Activated CD8-positive, alpha-beta T cell treated with anti-CD3 and anti-CD28 coated beads, Interleukin-2, amount 10 ng/mL, durations not matched to agents 7 days and 5 days (primary cell): ENCODE results near the gene STRN4. TPM values are rescaled to one million over a fixed set of nuclear protein-coding genes. Genes with fewer than 3 reads are reported as not detected.

Experiments
- ATAC-seq: fragments of 150-1000 bp; cut with Tn5 transposase; one replicate; pipeline ENCODE4 v1.10.0; 2021; ENCODE audit warnings: moderate library complexity
- CTCF ChIA-PET: fragments of 350-600 bp; sonication (Branson Sonifier 250); formaldehyde crosslinking; loops from one replicate; lab custom pipeline; 2021; ENCODE audit warnings: antibody characterized with exemption; lab: Charles Lee
- POLR2A ChIA-PET: fragments of 350-600 bp; sonication (Branson Sonifier 250); formaldehyde crosslinking; loops from one replicate; lab custom pipeline; 2021; ENCODE audit warnings: antibody characterized with exemption; lab: Charles Lee
- DNase-seq: peaks from one replicate; pipeline ENCODE4 v3.0.0-alpha.2; 2020
- H3K27ac Mint-ChIP-seq: one replicate; pipeline ENCODE4 v1.8.0; 2021; ENCODE audit warnings: mild to moderate bottlenecking, mixed read lengths
- H3K27me3 Mint-ChIP-seq: one replicate; pipeline ENCODE4 v1.8.0; 2021; ENCODE audit warnings: low read depth, mixed read lengths
- H3K36me3 Mint-ChIP-seq: one replicate; pipeline ENCODE4 v1.8.0; 2021; ENCODE audit warnings: low read depth, mixed read lengths
- H3K4me1 Mint-ChIP-seq: one replicate; pipeline ENCODE4 v1.8.0; 2021; ENCODE audit warnings: low read depth, mixed read lengths
- H3K4me3 Mint-ChIP-seq: one replicate; pipeline ENCODE4 v1.8.0; 2021; ENCODE audit warnings: mild to moderate bottlenecking, mixed read lengths
- H3K9me3 Mint-ChIP-seq: one replicate; pipeline ENCODE4 v1.8.0; 2022; ENCODE audit warnings: mixed read lengths; ENCODE audit not compliant: insufficient read depth
- microRNA-seq: library from miRNA; unstranded; fragments of <30 nt; microRNA quantifications from one replicate; pipeline ENCODE4 v1.2.0, GENCODE V29; 2022
- total RNA-seq, 2 experiments: library from RNA; stranded (reverse); gene quantifications; one replicate each; pipeline ENCODE4 v1.2.3, GENCODE V29; 2021

The STRN4 gene
- total RNA-seq, 2 experiments from 2014 or later = 79.6 to 90.2 TPM

GRCh38 chr19:46689358-46689757, 56.9 kb downstream of the STRN4 start:
- Mint-ChIP-seq H3K27me3 (no peaks in the 10 kb centered on the region), H3K4me3 (no peak overlapping the region), H3K27ac (no peak overlapping the region), H3K9me3 (no peaks in the 10 kb centered on the region), H3K4me1 (peaks cover 4% of the 10 kb centered on the region), H3K36me3 (peaks cover 70% of the 10 kb centered on the region)
- ATAC-seq (no peak), DNase-seq (no peak)
- CTCF ChIA-PET = no interaction called here
- POLR2A ChIA-PET = interaction anchor here (1.1 to 1.8 kb wide), 2 partner anchors 17 to 24 kb away, joined by 5 to 6 read pairs; no protein-coding TSS in a partner anchor

GRCh38 chr19:46687438-46688145, 58.7 kb downstream of the STRN4 start:
- Mint-ChIP-seq H3K9me3 (no peaks in the 10 kb centered on the region), H3K4me3 (no peak overlapping the region), H3K27me3 (no peaks in the 10 kb centered on the region), H3K27ac (no peak overlapping the region), H3K36me3 (peaks cover 66% of the 10 kb centered on the region), H3K4me1 (peaks cover 4% of the 10 kb centered on the region)
- ChIA-PET CTCF (interaction anchor here (0.8 to 1.5 kb wide), 3 partner anchors 16 to 41 kb away, joined by 3 to 5 read pairs (median 3); no protein-coding TSS in a partner anchor), POLR2A (interaction anchor here (1.8 kb wide), 1 partner anchor 18 kb away, joined by 5 read pairs; no protein-coding TSS in a partner anchor)
- ATAC-seq = no peak
- no peak for DNase-seq

GRCh38 chr19:46685189-46685588, 61.1 kb downstream of the STRN4 start:
- Mint-ChIP-seq H3K27ac (peak overlapping the region; percentile 60), H3K9me3 (no peaks in the 10 kb centered on the region)

GRCh38 chr19:46678110-46678732, 68.0 kb downstream of the STRN4 start:
- ATAC-seq (peak; percentile 90), DNase-seq (peak; percentile 76)
- Mint-ChIP-seq H3K27ac (peak overlapping the region; percentile 57), H3K36me3 (peaks cover 76% of the 10 kb centered on the region), H3K4me3 (no peak overlapping the region), H3K9me3 (no peaks in the 10 kb centered on the region), H3K4me1 (peaks cover 17% of the 10 kb centered on the region), H3K27me3 (no peaks in the 10 kb centered on the region)
- CTCF ChIA-PET = no interaction called here
- POLR2A ChIA-PET = no interaction called here

More at GRCh38 chr19:46685189-46685588, 61.1 kb downstream of the STRN4 start:
- CTCF ChIA-PET = interaction anchor here (0.6 to 1.0 kb wide), 2 partner anchors 17 to 19 kb away, joined by 4 to 5 read pairs; no protein-coding TSS in a partner anchor
- ATAC-seq (no peak), DNase-seq (no peak)
- H3K36me3 Mint-ChIP-seq = peaks cover 55% of the 10 kb centered on the region
- POLR2A ChIA-PET = no interaction called here
- peaks cover 4% of the 10 kb centered on the region for H3K4me1 Mint-ChIP-seq
- H3K4me3 Mint-ChIP-seq = no peak overlapping the region
- H3K27me3 Mint-ChIP-seq = no peaks in the 10 kb centered on the region

GRCh38 chr19:46674416-46675178, 71.7 kb downstream of the STRN4 start:
- ChIA-PET POLR2A (no interaction called here), CTCF (interaction anchor here (1.7 to 1.8 kb wide), 2 partner anchors 8 to 13 kb away, joined by 3 to 13 read pairs; partner anchors contain the start of gene DACT3)
- no peak overlapping the region for H3K27ac Mint-ChIP-seq
- no peaks in the 10 kb centered on the region for H3K9me3 Mint-ChIP-seq
- DNase-seq (no peak), ATAC-seq (no peak)
- no peaks in the 10 kb centered on the region for H3K27me3 Mint-ChIP-seq
- H3K4me1 Mint-ChIP-seq = peaks cover 13% of the 10 kb centered on the region
- no peak overlapping the region for H3K4me3 Mint-ChIP-seq
- peaks cover 69% of the 10 kb centered on the region for H3K36me3 Mint-ChIP-seq

- H3K27ac Mint-ChIP-seq = peak overlapping the region; percentile 22
- ATAC-seq = no peak
- H3K36me3 Mint-ChIP-seq = peaks cover 37% of the 10 kb centered on the region
- no peaks in the 10 kb centered on the region for H3K4me1 Mint-ChIP-seq
- no peak overlapping the region for H3K4me3 Mint-ChIP-seq
- POLR2A ChIA-PET = no interaction called here
- no peaks in the 10 kb centered on the region for H3K27me3 Mint-ChIP-seq
- CTCF ChIA-PET = interaction anchor here (3.4 kb wide), 1 partner anchor 9 kb away, joined by 14 read pairs; no protein-coding TSS in a partner anchor
- no peaks in the 10 kb centered on the region for H3K9me3 Mint-ChIP-seq
- DNase-seq = no peak
These were observed 75.4 kb downstream of the STRN4 start for GRCh38 chr19:46670813-46671212.

Small RNA genes within 50 kb of the gene (microRNA-seq; reads per million reads assigned to microRNA genes)
- gene MIR320E = not detected

Other genes starting within 250 kb of the STRN4 start
- gene CALM3, start 145.1 kb downstream of the STRN4 start, total RNA-seq = 100 to 1,000 TPM; 646 to 682 TPM
- 10 to 100 TPM in 1 of 2 experiments, 1 to 10 TPM in 1; 8.8 to 10.4 TPM for gene PTGIR, start 121.4 kb downstream of the STRN4 start, total RNA-seq
- gene GNG8, start 110.2 kb downstream of the STRN4 start, total RNA-seq = not detected
- under 1 TPM; 0.42 TPM for gene DACT3, start 85.3 kb downstream of the STRN4 start, total RNA-seq
- 100 to 1,000 TPM; 161 to 166 TPM for gene PRKD2, start 29.3 kb downstream of the STRN4 start, total RNA-seq
- 10 to 100 TPM; 15.3 to 18.4 TPM for gene FKRP, start 393 bp downstream of the STRN4 start, total RNA-seq
- gene SLC1A5, start 42.1 kb upstream of the STRN4 start, total RNA-seq = 100 to 1,000 TPM; 176 to 178 TPM
- gene AP2S1, start 104.4 kb upstream of the STRN4 start, total RNA-seq = 100 to 1,000 TPM; 151 to 154 TPM
- gene ARHGAP35, start 114.5 kb upstream of the STRN4 start, total RNA-seq = 10 to 100 TPM; 23.9 to 24.1 TPM